GM19397 (cell line): Measurements from ENCODE around the gene CTIF.

Experiments
- ATAC-seq: cut with Tn5 transposase; IDR thresholded peaks from one replicate; pipeline ENCODE4 v1.9.1; 2021; ENCODE audit warnings: mild to moderate bottlenecking, moderate library complexity; ENCODE audit not compliant: unreplicated experiment

Gene CTIF

GRCh38 chr18:48766026-48766425 lies 227.2 kb downstream of the CTIF start:
- no peak for ATAC-seq

GRCh38 chr18:48766487-48766886 lies 227.7 kb downstream of the CTIF start:
- ATAC-seq: no peak

DNA sequence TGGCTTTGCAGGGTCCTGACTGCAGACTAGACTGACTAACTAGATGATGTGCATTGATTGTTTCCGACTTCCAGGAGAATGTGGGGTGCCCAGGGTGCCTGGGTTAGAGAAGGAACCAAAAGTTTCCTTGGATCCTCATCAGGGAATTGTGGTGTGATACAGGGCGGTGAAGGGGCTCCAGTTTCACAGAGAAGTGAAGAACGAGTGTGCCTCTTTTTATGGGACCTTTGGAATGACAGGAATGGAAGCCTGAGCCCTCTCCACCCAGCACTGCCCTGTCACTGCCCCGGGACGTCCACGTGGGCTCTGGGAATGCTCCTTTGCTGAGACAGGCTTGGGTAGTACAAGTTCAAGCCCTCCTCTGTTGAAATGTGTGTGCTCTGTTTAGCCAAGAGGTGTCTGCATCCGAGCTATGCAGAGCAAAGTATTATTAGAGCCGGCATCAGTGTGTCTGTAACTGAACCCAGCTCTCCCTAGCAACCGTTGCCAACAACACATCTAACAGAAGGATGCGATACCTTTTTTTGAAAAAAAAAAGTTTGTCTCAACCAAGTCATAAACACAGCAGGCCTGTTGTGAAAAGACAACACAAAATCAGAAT lies 228.4 kb downstream of the CTIF start:
- ATAC-seq: no peak

DNA sequence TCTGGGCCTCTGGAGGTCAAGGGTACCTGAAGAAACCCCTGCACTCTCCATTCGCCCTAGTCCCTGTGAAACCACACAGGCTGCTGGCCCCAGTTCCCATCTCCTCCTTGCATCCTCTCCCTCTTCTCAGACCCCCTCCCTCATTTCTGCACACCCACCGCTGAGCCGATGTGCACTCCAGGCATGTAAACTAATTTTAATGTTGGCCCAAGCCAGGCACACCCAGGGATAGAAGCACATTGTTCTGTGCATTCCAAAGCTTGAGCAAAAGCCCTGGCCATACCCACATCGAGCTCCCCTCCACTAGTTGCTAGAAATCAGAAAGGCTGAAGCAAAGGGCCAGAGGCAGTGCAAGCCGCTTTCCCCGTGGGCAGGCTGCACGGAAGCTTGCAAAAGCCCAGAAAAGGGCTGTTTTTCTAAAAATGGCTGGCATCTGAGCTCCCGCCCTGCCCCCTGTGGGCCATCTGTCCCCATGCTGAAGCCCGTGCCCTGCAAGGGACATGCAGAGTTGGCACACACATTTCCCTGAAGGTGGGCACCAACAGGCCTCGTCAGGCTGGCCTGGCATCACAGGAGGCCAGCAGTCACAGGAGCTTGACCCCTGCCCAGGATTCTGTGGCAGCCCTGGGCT lies 230.3 kb downstream of the CTIF start:
- no peak for ATAC-seq

- ATAC-seq: no peak
These were observed 231.4 kb downstream of the CTIF start for GRCh38 chr18:48770243-48770642.

DNA sequence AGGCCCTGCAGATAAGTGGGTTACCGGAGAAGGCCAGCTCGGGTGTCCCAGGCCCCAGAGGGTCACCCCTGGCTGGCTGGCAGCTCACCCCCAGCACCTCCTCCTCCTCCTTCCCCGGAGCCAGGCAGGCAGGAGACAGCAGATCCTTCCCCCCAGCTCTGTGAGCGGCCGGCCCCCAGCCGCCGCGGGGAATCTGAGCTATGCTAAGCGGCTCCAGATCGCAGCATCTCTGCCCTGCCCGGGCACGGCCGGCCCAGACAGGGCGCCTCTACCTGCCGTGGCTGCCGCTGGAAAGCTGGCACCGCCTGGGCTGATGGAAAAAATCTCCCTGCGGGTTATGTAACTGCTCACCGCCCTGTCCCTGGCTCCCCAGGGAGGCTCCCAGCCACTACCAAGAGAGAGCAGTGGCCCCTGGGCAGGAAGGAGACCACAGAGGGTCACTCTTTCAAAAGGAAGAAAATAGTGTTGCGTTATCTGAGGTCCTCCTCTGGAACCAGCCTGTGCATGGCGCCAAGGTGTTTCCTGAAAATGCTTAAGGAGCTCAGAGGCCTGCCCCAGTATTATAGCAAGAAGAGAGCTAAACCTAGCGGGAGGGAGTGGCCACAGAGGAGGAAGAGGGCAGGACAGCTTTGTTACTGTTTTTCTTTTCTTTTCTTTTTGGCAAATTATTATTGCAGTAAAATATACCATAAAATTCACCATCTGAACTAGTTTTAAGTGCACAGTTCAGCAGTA lies 233.0 kb downstream of the CTIF start:
- no peak for ATAC-seq

DNA sequence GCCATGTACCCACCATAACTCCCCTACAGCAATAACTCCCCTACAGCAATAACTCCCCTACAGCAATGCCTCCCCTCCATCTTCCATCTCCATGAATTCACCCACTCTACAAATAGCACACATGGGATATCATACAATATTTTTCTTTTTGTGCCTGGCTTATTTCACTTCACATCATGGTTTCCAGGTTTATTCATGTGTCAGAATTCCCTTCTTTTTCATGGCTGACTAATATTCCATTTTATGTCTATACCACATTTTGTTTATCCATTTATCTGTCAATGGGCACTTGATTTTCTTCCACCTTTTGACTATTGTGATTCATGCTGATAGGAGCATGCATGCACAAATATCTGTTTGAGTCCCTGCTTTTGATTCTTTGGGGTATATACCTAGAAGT lies 233.6 kb downstream of the CTIF start:
- no peak for ATAC-seq

GRCh38 chr18:48773821-48774220 lies 235.0 kb downstream of the CTIF start:
- ATAC-seq: no peak

DNA sequence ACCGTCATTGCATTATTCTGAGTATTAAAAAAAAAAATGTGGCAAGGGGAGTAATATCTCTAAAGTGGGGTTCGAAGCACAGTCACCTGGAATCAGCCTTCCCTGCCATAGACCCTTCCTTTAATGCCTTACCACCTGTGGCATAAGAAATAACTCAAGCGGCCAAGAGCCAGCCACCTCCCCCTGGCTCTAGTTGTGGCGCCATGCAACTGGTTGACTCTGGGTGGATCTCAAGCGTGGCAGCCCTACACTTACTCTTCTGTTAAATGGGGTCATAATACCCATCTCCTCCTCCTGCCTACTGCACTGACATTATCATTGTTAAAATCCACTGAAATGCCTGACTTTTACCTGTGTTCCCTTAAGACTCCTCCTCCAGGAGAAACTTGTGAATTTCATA lies 236.1 kb downstream of the CTIF start:
- ATAC-seq: no peak

DNA sequence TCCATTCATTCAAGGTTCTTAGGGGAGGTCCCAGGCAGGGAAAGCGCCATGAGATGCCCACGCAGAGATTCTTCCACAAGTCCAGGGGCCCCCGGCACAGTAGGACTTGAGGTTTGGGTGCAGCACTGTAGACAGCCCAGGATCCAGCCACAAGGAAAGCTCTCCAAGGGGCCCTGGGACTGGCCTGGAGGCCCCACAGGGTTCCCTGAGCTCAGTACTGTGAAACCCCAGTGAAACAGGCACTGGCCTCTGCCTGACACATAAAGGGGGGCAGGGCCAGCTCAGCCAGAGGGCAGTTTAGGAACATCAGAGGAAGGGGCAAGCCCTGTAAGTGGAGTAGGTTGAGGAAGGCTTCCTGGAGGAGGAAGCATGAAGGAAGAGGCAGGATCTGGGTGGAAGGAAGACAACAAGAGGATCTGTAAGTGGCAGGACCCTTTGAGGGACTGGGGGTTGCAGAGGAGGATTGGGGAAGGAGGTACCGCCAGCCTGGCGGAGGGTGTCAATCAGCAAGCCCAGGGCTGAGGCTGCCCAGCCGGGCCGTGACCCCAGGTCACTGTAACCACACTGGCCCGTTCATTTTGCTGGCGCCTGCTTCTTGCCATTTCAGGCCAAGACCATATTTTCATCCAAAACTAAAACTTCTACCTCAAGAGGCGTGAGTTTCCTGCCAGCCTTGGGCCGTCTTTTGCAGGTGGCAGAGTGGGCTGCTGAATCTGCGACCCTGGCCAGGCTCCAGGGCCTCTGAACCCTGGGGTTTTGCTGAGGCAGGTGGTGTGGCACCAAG lies 236.7 kb downstream of the CTIF start:
- ATAC-seq: no peak

GRCh38 chr18:48776156-48776555 lies 237.3 kb downstream of the CTIF start:
- no peak for ATAC-seq

GRCh38 chr18:48776641-48777025 lies 237.8 kb downstream of the CTIF start:
- no peak for ATAC-seq

GRCh38 chr18:48777026-48777743 lies 238.4 kb downstream of the CTIF start:
- ATAC-seq: peak; percentile 52

DNA sequence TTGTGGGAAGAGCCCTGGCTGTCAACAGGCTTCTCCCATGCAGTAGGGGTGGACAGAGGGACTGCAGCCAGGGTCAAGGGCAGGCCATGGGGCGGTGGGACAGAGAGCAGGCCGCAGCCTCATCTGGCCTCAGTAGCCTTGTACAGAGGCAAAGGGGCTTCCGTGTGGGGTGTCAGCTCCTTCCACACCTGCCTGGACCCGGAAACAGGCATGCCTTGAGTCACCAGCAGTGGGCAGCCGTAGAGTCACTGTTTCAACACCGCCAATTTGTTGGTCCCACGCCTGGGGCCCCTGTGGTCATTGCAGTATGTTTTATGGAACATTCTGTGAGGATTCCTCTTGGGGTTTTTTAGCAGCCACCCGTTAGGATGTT lies 238.9 kb downstream of the CTIF start:
- ATAC-seq: no peak

DNA sequence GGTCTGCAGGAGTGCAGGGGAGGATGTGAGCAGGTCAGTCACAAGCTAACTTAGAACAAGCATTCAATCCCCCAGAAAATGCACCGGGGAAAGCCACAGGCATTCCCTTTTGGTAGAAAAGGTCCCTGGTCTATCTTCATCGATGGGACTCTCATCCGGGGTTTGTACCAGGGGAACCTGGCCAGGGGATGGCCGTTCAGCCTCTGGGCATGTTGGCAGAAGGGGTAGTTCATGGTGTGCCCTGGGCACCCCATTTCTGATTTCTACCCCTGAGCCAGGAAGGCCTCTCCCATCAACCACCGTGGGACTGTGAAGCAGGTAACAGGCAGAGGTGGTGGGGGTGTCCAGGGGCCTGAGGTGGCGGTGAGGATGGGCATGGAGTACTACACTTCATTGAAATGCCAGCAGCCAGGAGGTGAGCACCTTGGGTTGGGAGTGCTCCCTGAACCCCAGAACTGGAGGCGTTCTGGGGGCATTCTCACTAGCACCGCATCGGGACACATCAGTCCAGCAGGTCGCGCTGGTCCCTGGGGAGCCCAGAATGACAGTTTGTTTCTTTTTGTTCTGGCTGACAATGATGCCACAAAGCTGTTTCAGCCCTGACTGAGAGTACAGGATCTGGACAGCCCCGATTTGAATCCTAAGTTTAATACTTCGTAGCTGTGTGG lies 239.6 kb downstream of the CTIF start:
- ATAC-seq: no peak

- no peak for ATAC-seq
These were observed 240.6 kb downstream of the CTIF start for GRCh38 chr18:48779462-48779861.

DNA sequence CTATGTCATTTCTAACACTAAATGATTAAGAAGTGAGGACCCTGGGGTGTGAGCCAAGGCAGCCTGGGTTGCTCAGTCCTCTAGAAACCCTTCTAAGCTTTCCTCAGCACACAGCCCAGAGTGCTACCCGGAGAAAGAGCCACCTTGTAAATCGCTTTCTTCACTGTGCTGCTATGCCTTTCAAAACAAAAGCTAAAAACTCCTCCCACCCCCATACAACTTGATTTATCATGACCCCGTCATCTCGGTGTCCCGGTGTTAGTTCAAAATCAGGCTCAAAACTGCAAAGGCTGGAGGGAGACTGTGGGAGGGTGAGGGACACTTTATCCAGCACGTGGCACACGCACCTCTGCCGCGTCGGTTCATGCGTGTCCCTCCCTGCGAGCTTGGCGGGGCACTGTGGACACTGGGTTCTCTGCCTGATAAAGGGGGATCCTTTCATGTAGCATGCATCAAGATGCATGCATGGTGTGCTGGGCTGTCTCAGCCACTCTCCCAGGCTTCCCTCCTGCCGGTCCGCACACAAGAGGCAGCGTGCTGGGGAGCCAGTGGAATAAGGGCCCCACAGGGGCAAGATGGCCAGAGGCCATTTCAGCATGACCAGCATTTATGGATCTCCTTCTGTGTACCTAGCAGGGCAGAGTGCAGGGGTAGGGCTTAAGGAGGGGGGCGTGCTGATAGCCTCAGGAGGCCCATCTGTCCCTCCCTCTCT lies 241.5 kb downstream of the CTIF start:
- no peak for ATAC-seq

DNA sequence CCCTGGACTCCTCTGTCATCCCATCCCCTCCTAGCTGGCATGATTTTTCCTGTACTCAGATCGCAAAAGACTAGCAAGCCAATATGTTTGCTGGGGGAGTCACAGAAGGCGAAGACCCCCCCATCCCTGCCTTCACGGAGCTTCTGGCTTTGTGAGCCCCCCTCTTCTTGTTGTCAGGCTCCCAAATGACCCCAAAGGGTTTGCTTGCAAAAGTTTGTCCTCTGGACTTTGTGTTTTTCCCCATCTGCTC lies 242.0 kb downstream of the CTIF start:
- no peak for ATAC-seq

- no peak for ATAC-seq
These were observed 242.5 kb downstream of the CTIF start for GRCh38 chr18:48781163-48781987.
